Midbrain (tissue), 1 donor: Measurements from ENCODE around the gene ARHGAP45.

Experiments
- DNase-seq: peaks from one replicate; lab custom pipeline; 2025; lab: John Stamatoyannopoulos, UW

Gene ARHGAP45

DNA sequence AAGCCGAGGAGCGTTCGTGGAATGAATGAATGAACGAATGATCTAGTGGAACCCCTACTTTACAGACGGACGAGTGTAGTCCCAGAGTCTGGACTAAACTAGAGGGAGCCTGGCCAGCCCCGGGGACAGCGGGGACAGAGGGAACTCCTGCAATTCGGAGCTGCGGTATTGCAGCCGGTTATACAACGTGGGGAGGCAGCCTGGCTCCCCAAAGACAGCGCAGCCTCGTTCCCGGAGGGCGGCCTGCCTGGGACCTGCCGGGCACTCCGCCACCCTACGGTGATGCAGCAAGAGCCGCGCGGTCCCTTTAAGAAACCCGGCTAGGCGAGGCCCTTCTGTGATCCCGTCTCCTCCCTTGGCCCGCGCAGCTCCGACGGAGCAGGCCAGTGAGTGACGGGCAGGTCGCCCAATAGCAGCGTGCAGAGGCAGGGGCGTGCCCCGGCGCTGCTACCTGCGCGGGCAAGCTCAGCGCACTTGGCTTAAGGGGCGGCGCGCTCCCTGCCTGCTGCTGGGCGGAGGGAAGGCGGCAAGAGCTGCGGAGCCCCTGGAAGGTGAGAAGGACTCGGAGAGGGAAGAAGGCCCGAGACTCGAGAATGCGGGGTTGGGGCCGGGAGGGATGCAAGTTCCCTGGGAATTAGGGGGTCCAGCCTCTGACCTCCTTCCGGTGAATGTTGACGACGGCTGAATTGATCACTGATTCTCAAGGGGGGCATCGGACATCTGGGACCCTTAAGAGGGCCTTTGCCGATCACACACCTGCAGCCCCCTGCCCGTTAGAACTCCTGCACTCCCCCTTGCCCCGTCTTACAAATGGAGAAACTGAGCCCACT, 27.1 kb upstream of the ARHGAP45 start, which contains the start of gene ABCA7:
Gene ABCA7 (plus strand): TSS at position 462 of the 830 bp plus-strand sequence. CDS start 1,255 bp downstream, outside the sequence.
- DNase-seq: peak; percentile 93

GRCh38 chr19:1040476-1041271, 26.3 kb upstream of the ARHGAP45 start:
- DNase-seq: peak; percentile 89

DNA sequence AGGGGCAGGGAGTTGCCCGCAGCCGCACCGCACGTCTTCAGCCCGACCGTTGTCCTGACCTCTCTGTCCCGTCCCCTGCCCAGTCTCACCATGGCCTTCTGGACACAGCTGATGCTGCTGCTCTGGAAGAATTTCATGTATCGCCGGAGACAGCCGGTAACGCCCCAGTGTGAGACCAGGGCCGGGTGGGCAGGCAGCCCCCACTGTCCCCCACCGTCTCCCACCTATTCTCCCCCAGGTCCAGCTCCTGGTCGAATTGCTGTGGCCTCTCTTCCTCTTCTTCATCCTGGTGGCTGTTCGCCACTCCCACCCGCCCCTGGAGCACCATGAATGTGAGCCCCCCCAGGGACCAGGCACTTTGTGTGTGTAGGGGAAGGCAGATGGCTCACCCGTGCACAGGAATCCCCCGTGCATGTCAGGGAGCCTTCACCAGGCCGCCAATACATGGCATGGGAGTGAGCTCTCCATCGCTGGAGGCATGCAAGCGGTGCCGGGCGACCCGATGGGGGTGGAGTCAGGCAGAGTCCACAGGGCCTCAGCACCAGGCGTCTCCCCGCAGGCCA, 25.6 kb upstream of the ARHGAP45 start:
- DNase-seq: no peak

DNA sequence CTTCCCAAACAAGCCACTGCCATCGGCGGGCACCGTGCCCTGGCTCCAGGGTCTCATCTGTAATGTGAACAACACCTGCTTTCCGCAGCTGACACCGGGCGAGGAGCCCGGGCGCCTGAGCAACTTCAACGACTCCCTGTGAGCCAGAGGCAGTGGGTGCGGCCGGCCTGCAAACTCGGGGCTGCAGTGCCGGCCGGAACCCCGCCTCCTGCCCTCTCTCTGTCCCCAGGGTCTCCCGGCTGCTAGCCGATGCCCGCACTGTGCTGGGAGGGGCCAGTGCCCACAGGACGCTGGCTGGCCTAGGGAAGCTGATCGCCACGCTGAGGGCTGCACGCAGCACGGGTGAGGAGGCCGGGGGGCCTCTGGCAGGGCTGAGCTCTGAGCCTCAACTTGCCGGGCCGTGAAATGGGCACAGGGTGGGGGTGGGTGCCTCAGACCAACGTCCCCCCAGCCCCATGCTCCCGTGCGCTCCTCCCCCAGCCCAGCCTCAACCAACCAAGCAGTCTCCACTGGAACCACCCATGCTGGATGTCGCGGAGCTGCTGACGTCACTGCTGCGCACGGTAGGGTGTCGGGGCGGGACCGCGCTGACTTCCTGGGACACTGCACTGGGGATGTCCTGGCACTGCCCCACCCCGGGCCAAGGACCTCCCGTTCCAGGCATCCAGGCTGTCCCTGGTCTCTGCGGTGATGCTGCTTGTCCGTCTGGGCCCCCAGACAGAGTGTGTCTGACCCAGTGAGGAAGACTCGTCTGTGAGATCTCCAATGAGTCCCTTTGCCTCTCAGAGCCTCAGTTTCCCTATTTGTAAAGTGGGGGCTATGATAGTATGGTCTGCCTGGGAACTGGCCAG, 24.9 kb upstream of the ARHGAP45 start:
- DNase-seq: no peak

GRCh38 chr19:1042689-1043511, 24.1 kb upstream of the ARHGAP45 start:
- no peak for DNase-seq

DNA sequence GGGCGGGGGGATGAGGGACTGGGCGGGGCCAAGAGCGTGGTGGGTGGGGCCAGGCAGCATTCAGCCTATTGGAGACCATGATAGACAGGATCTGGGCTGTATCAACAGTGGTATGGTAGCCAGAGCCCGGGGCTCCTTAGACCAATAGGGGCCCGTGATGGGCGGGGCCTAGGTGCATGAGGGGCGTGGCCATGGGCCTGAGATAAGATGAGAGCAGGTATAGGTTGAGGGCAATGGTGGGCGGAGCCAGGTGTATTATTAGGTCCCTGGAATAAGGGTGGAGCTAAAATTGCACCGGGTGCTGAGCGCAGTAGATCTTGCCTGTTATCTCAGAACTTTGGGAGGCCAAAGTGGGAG, 21.7 kb upstream of the ARHGAP45 start:
- DNase-seq: no peak

GRCh38 chr19:1046117-1046626, 20.8 kb upstream of the ARHGAP45 start:
- DNase-seq: no peak

DNA sequence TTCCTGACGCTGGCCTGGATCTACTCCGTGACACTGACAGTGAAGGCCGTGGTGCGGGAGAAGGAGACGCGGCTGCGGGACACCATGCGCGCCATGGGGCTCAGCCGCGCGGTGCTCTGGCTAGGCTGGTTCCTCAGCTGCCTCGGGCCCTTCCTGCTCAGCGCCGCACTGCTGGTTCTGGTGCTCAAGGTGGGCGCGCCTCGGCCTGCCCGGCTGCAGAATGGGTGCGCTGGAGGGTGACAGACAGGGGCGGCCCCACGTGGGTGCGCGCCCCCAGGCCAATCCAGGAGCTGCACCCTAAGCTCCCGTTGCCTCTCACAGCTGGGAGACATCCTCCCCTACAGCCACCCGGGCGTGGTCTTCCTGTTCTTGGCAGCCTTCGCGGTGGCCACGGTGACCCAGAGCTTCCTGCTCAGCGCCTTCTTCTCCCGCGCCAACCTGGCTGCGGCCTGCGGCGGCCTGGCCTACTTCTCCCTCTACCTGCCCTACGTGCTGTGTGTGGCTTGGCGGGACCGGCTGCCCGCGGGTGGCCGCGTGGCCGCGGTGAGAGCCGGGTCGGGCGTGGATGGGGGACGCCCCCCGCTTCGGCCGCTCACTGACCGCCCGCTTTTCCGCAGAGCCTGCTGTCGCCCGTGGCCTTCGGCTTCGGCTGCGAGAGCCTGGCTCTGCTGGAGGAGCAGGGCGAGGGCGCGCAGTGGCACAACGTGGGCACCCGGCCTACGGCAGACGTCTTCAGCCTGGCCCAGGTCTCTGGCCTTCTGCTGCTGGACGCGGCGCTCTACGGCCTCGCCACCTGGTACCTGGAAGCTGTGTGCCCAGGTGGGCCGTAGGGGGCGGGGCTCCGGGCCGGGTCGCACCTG, 19.9 kb upstream of the ARHGAP45 start:
- no peak for DNase-seq

DNA sequence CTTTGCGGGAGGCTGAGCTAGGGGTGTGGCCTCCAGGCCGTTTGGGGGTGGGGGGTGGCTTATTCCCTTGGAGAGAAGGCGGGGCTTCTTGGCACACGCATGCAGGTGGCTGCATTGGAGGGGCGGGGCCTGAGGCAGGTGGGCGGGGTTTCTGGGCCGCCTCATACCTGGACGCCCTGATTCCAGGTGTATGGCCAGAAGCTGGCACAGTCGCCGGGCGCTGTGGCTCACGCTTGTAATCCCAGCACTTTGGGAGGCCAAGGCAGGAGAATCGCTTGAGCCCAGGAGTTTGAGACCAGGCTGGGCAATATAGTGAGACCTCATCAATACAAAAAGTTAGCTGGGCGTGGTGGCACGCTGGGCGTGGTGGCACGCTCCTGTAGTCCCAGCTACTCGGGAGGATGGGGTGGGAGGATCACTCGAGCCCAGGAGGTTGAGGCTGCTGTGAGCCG, 19.2 kb upstream of the ARHGAP45 start:
- DNase-seq: no peak

GRCh38 chr19:1049106-1049505, 17.9 kb upstream of the ARHGAP45 start:
- no peak for DNase-seq

- no peak for DNase-seq
Observed at GRCh38 chr19:1049800-1050199, 17.2 kb upstream of the ARHGAP45 start.

DNA sequence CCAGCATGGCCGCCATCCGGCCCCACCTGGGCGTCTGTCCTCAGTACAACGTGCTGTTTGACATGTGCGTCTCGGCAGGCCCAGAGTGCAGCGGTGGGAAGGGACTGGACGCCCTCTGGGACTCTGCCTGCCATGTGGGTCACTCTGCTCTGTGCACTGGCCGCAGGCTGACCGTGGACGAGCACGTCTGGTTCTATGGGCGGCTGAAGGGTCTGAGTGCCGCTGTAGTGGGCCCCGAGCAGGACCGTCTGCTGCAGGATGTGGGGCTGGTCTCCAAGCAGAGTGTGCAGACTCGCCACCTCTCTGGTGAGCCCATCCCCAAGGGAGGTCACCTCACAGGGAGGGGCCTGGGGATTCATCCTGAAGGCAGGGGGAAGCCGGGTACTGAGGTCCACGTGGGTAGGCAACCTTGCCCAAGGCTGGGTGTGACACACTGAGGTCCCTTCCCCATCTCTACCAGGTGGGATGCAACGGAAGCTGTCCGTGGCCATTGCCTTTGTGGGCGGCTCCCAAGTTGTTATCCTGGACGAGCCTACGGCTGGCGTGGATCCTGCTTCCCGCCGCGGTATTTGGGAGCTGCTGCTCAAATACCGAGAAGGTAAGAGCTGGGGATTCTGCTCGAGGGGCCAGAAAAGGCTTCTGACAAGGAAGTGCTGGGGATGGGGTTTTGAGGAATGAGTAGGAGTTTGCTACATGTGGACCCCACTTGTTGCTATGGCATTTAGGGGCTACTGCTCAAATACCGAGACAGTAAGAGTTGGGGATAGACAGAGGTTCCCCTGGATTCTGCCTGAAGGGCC, 15.8 kb upstream of the ARHGAP45 start:
- no peak for DNase-seq

- no peak for DNase-seq
Observed at GRCh38 chr19:1051791-1052190, 15.2 kb upstream of the ARHGAP45 start.

- no peak for DNase-seq
Observed at GRCh38 chr19:1052349-1052975, 14.5 kb upstream of the ARHGAP45 start.

- no peak for DNase-seq
Observed at GRCh38 chr19:1053176-1054101, 13.5 kb upstream of the ARHGAP45 start.

GRCh38 chr19:1054102-1055027, 12.6 kb upstream of the ARHGAP45 start:
- DNase-seq: no peak
